Endothelial cell of umbilical vein (primary cell): ENCODE results near the gene OLAH. TPM values are rescaled to one million over a fixed set of nuclear protein-coding genes. Genes with fewer than 3 reads are reported as not detected.

Source experiments
- BruUV-seq: library from RNA; stranded (reverse); fragments of 400-500 nt; replicated peaks from 2 replicates; lab custom pipeline; 2021; lab: Mats Ljungman, UMichigan
- CTCF ChIA-PET: fragments of 300-600, 350-600 bp; sonication (Branson Sonifier 250); formaldehyde crosslinking; loops from one replicate; lab custom pipeline; 2021; ENCODE audit warnings: antibody characterized with exemption, inconsistent platforms; lab: Charles Lee
- POLR2A ChIA-PET: fragments of 300-600, 350-600 bp; sonication (Branson Sonifier 250); formaldehyde crosslinking; loops from one replicate; lab custom pipeline; 2021; ENCODE audit warnings: antibody characterized with exemption, inconsistent platforms; lab: Charles Lee
- DNase-seq: peaks from one replicate; pipeline ENCODE4 v3.0.0-alpha.2; 2011; ENCODE audit warnings: low read depth, low spot score
- FAIRE-seq: peaks from 2 replicates; lab custom pipeline; 2011; peaks lifted over from hg19 to GRCh38; lab: Jason Lieb, UNC
- H2AFZ ChIP-seq: 2 replicates; pipeline ENCODE4 v1.6.0; 2012; ENCODE audit warnings: low read depth, low read length, control low read depth, inconsistent platforms
- H3K27ac ChIP-seq: 2 replicates; pipeline ENCODE4 v1.5.1; 2011; ENCODE audit warnings: low read depth, mild to moderate bottlenecking, control low read depth, low read length, moderate library complexity; ENCODE audit not compliant: insufficient read depth
- H3K27me3 ChIP-seq, 2 experiments: 2 replicates each; pipeline versions ENCODE4 v1.6.0 to v1.6.1; 2011; ENCODE audit warnings: low read length in 2 of 2, mixed read lengths in 1 of 2; ENCODE audit not compliant: control insufficient read depth in 2 of 2, insufficient read depth in 2 of 2
- H3K36me3 ChIP-seq, 2 experiments: 2 replicates in 1 of 2; 3 replicates in 1 of 2; pipeline ENCODE4 v1.5.1; 2011; ENCODE audit warnings: low read length in 2 of 2, mild to moderate bottlenecking in 1 of 2, moderate library complexity in 1 of 2; ENCODE audit not compliant: control insufficient read depth in 2 of 2, insufficient read depth in 2 of 2; ENCODE audit errors: extremely low read depth in 1 of 2
- H3K4me1 ChIP-seq: 3 replicates; pipeline ENCODE4 v1.5.1; 2011; ENCODE audit warnings: mild to moderate bottlenecking, low read length; ENCODE audit not compliant: control insufficient read depth, insufficient read depth; ENCODE audit errors: extremely low read depth
- H3K4me2 ChIP-seq: 2 replicates; pipeline ENCODE4 v1.6.1; 2011; ENCODE audit warnings: low read length, control low read depth, mixed read lengths; ENCODE audit not compliant: insufficient read depth
- H3K4me3 ChIP-seq, 3 experiments: fragments of 200-600 bp in 1 of 3; sonication (generic), shearing (Covaris generic) in 1 of 3; replicated peaks in 1 of 3; 2 replicates each; pipeline ENCODE4 v1.5.1; 2011 to 2016; ENCODE audit warnings: control low read depth in 3 of 3, low read length in 3 of 3, mild to moderate bottlenecking in 2 of 3, inconsistent platforms in 1 of 3, low read depth in 1 of 3, moderate library complexity in 1 of 3; ENCODE audit not compliant: insufficient read depth in 1 of 3
- H3K79me2 ChIP-seq: 2 replicates; pipeline ENCODE4 v1.6.0; 2012; ENCODE audit warnings: low read length, inconsistent platforms; ENCODE audit not compliant: control insufficient read depth, insufficient read depth
- H3K9ac ChIP-seq: replicated peaks from 2 replicates; pipeline ENCODE3; 2011; ENCODE audit warnings: low read length, control low read depth; ENCODE audit not compliant: insufficient read depth; ENCODE audit errors: extremely low read depth
- H3K9me1 ChIP-seq: replicated peaks from 3 replicates; pipeline ENCODE4 v1.6.0; 2011; ENCODE audit warnings: mild to moderate bottlenecking, low read length; ENCODE audit not compliant: control insufficient read depth, insufficient read depth; ENCODE audit errors: extremely low read depth
- H3K9me3 ChIP-seq: replicated peaks from 2 replicates; pipeline ENCODE4 v1.5.1; 2012; ENCODE audit warnings: low read length, inconsistent platforms; ENCODE audit not compliant: control insufficient read depth, insufficient read depth
- H4K20me1 ChIP-seq: replicated peaks from 2 replicates; pipeline ENCODE3; 2011; ENCODE audit warnings: mild to moderate bottlenecking, low read length; ENCODE audit not compliant: control insufficient read depth, insufficient read depth; ENCODE audit errors: extremely low read depth
- CTCF ChIP-seq, 2 donors: IDR thresholded peaks; 1 replicate in 1 of 2; 2 replicates in 1 of 2; pipeline ENCODE4 v1.5.1; 2011; ENCODE audit warnings: low read length in 2 of 2, mild to moderate bottlenecking in 2 of 2, moderate library complexity in 2 of 2, control low read depth in 1 of 2, inconsistent platforms in 1 of 2, low read depth in 1 of 2; ENCODE audit not compliant: insufficient read depth in 1 of 2; ENCODE audit errors: extremely low read depth in 1 of 2
- EZH2 ChIP-seq: IDR thresholded peaks from 2 replicates; pipeline ENCODE4 v1.6.1; 2012; ENCODE audit warnings: borderline replicate concordance, low read depth, mild to moderate bottlenecking, moderate library complexity, low read length, inconsistent platforms; ENCODE audit not compliant: severe bottlenecking
- FOS ChIP-seq: IDR thresholded peaks from 2 replicates; pipeline ENCODE4 v1.6.1; 2011; ENCODE audit warnings: mild to moderate bottlenecking, low read length, moderate library complexity, borderline replicate concordance; ENCODE audit not compliant: insufficient read depth
- GATA2 ChIP-seq: IDR thresholded peaks from 2 replicates; pipeline ENCODE4 v1.7.0; 2011; ENCODE audit warnings: low read depth, mild to moderate bottlenecking, moderate library complexity, mixed read lengths, low read length; ENCODE audit not compliant: insufficient read length, insufficient read depth
- JUN ChIP-seq: IDR thresholded peaks from 2 replicates; pipeline ENCODE4 v1.6.1; 2011; ENCODE audit warnings: borderline replicate concordance, low read depth; ENCODE audit not compliant: insufficient read length, insufficient read depth
- MAX ChIP-seq: IDR thresholded peaks from 2 replicates; pipeline ENCODE4 v1.6.1; 2011; ENCODE audit not compliant: insufficient read depth, insufficient read length
- MYC ChIP-seq: IDR thresholded peaks from one replicate; pipeline ENCODE4 v1.6.1; 2011; ENCODE audit warnings: mild to moderate bottlenecking, low read depth, low read length
- POLR2A ChIP-seq: IDR thresholded peaks from 2 replicates; pipeline ENCODE4 v1.6.1; 2012; ENCODE audit warnings: low read depth, mild to moderate bottlenecking, control low read depth, low read length
- POLR2AphosphoS5 ChIP-seq: IDR thresholded peaks from 2 replicates; pipeline ENCODE4 v1.6.1; 2012; ENCODE audit warnings: low read depth, mild to moderate bottlenecking, control low read depth, low read length, moderate library complexity; ENCODE audit not compliant: insufficient read depth
- dilution Hi-C: fragments of 300-500 bp; cut with MboI; formaldehyde crosslinking; loops from one replicate; pipeline ENCODE4 v1.15.0; 2019; ENCODE audit warnings: low sequenced_read_pairs; ENCODE audit not compliant: extremely low pct_ligation_motif_present
- intact Hi-C: fragments of 100-400 bp; cut with micrococcal nuclease; formaldehyde crosslinking; loops from one replicate; pipeline ENCODE4 v1.10.0; 2022
- polyA plus RNA-seq, 4 experiments: library from polyadenylated mRNA; depleted of rRNA in 3 of 4; stranded (reverse) in 3 of 4; unstranded in 1 of 4; fragments of >200 nt; gene quantifications; 2 replicates each; pipeline versions ENCODE4 v1.2.1 to v1.2.3, GENCODE V29; 2011 to 2012; ENCODE audit warnings: missing spikeins in 1 of 4
- total RNA-seq: library from RNA; stranded (reverse); gene quantifications from 2 replicates; pipeline ENCODE4 v1.2.3, GENCODE V29; 2021

The OLAH gene
- total and polyA plus RNA-seq, 2 donors (not counting 3 experiments of a cell fraction or from before 2014, with no cell fraction given): 0.26 to 0.51 TPM

GRCh38 chr10:15059914-15060313, 16.2 kb downstream of the OLAH start:
- FAIRE-seq (no peak), DNase-seq (no peak)
- no peaks in the 10 kb centered on the region for H3K9me3 ChIP-seq
- no TSS peak for BruUV-seq
- H2AFZ ChIP-seq: no peak overlapping the region
- H3K36me3 ChIP-seq: no peaks in the 10 kb centered on the region
- H3K27me3 ChIP-seq: peaks cover 2 to 18% of the 10 kb centered on the region in 2 experiments
- H3K79me2 ChIP-seq: no peaks in the 10 kb centered on the region
- no peak overlapping the region for H3K9ac ChIP-seq
- H3K4me3 ChIP-seq: no peak overlapping the region
- H3K9me1 ChIP-seq: no peaks in the 10 kb centered on the region
- no peak overlapping the region for H3K4me2 ChIP-seq
- H3K27ac ChIP-seq: no peak overlapping the region
- H4K20me1 ChIP-seq: no peaks in the 10 kb centered on the region
- TF ChIP-seq POLR2A: no peak
- TF ChIP-seq MAX: no peak
- no peak for TF ChIP-seq EZH2
- TF ChIP-seq JUN: no peak
- no peak for TF ChIP-seq MYC
- no peak for TF ChIP-seq POLR2AphosphoS5
- TF ChIP-seq CTCF (IDR thresholded peaks at IDR 0.05; ENCODE audit: extremely low read depth in 1 of 2, insufficient read depth in 1 of 2, low read depth in 1 of 2, low read length in 2 of 2): no peak
- TF ChIP-seq FOS: no peak
- TF ChIP-seq GATA2: no peak
- CTCF ChIA-PET: interaction anchor here (0.8 kb wide), 1 partner anchor 22 kb away, joined by 3 read pairs; no protein-coding TSS in a partner anchor
- H3K4me1 ChIP-seq: no peaks in the 10 kb centered on the region
- intact Hi-C loops: no loop called here
- POLR2A ChIA-PET: no interaction called here
- dilution Hi-C loops: no loop called here
